H9 (cell line): Measurements from ENCODE around the gene CSMD2. TPM values are rescaled to one million over a fixed set of nuclear protein-coding genes. Genes with fewer than 3 reads are reported as not detected.

Experiments used
- DNase-seq: peaks from one replicate; pipeline ENCODE4 v3.0.0-alpha.2; 2017
- H2AFZ ChIP-seq: one replicate; pipeline ENCODE4 v1.6.1; 2013; ENCODE audit warnings: mild to moderate bottlenecking, low read length, control low read depth, moderate library complexity
- H2AK5ac ChIP-seq: 2 replicates; pipeline ENCODE4 v1.6.1; 2013; ENCODE audit warnings: low read length, control low read depth, mixed read lengths; ENCODE audit not compliant: insufficient read length
- H2BK120ac ChIP-seq: one replicate; pipeline ENCODE4 v1.6.1; 2013; ENCODE audit warnings: low read depth, mild to moderate bottlenecking, low read length, control low read depth, inconsistent platforms; ENCODE audit not compliant: poor library complexity, severe bottlenecking
- H2BK12ac ChIP-seq: 2 replicates; pipeline ENCODE4 v1.6.1; 2013; ENCODE audit warnings: low read length, control low read depth, mixed read lengths, low read depth; ENCODE audit not compliant: insufficient read length
- H2BK15ac ChIP-seq: 2 replicates; pipeline ENCODE4 v1.6.1; 2013; ENCODE audit warnings: low read depth, low read length, control low read depth
- H2BK20ac ChIP-seq: one replicate; pipeline ENCODE4 v1.6.1; 2013; ENCODE audit warnings: low read depth, mild to moderate bottlenecking, low read length, control low read depth, inconsistent platforms; ENCODE audit not compliant: poor library complexity, severe bottlenecking
- H2BK5ac ChIP-seq: 2 replicates; pipeline ENCODE4 v1.6.1; 2013; ENCODE audit warnings: low read length, control low read depth, mixed read lengths; ENCODE audit not compliant: insufficient read length
- H3K14ac ChIP-seq: 2 replicates; pipeline ENCODE4 v1.6.1; 2013; ENCODE audit warnings: low read length, control low read depth; ENCODE audit not compliant: insufficient read depth
- H3K18ac ChIP-seq: 2 replicates; pipeline ENCODE4 v1.6.1; 2013; ENCODE audit warnings: low read depth, mild to moderate bottlenecking, mixed read lengths, low read length, control low read depth; ENCODE audit not compliant: insufficient read length
- H3K23ac ChIP-seq: 2 replicates; pipeline ENCODE4 v1.6.1; 2013; ENCODE audit warnings: low read length, control low read depth, mixed read lengths, low read depth; ENCODE audit not compliant: insufficient read length
- H3K23me2 ChIP-seq: 2 replicates; pipeline ENCODE4 v1.6.1; 2013; ENCODE audit warnings: low read depth, mild to moderate bottlenecking, mixed read lengths, low read length, control low read depth; ENCODE audit not compliant: insufficient read length, poor library complexity, severe bottlenecking
- H3K27ac ChIP-seq: 2 replicates; pipeline ENCODE4 v1.5.1; 2013; ENCODE audit warnings: low read length, control low read depth, mixed read lengths, low read depth; ENCODE audit not compliant: insufficient read length
- H3K27me3 ChIP-seq: 2 replicates; pipeline ENCODE4 v1.6.1; 2013; ENCODE audit warnings: low read length, control low read depth, inconsistent platforms; ENCODE audit not compliant: insufficient read depth
- H3K4ac ChIP-seq: 2 replicates; pipeline ENCODE4 v1.6.1; 2013; ENCODE audit warnings: low read depth, mild to moderate bottlenecking, control low read depth, inconsistent platforms, low read length, moderate library complexity
- H3K4me1 ChIP-seq: 2 replicates; pipeline ENCODE4 v1.6.1; 2013; ENCODE audit warnings: low read length, control low read depth, inconsistent platforms; ENCODE audit not compliant: insufficient read depth
- H3K4me2 ChIP-seq: 2 replicates; pipeline ENCODE4 v1.6.1; 2013; ENCODE audit warnings: low read length, control low read depth, mixed read lengths; ENCODE audit not compliant: insufficient read length, insufficient read depth
- H3K56ac ChIP-seq: 2 replicates; pipeline ENCODE4 v1.6.1; 2013; ENCODE audit warnings: low read depth, mild to moderate bottlenecking, mixed read lengths, low read length, control low read depth; ENCODE audit not compliant: insufficient read length
- H3K79me1 ChIP-seq: 2 replicates; pipeline ENCODE4 v1.6.1; 2013; ENCODE audit warnings: low read depth, mild to moderate bottlenecking, moderate library complexity, low read length, control low read depth, inconsistent platforms; ENCODE audit not compliant: insufficient read depth, poor library complexity, severe bottlenecking
- H3K79me2 ChIP-seq: 2 replicates; pipeline ENCODE4 v1.6.1; 2013; ENCODE audit warnings: low read length, control low read depth, inconsistent platforms; ENCODE audit not compliant: insufficient read depth
- H3K9ac ChIP-seq: 2 replicates; pipeline ENCODE4 v1.6.1; 2013; ENCODE audit warnings: low read length, control low read depth, mixed read lengths; ENCODE audit not compliant: insufficient read length; ENCODE audit errors: extremely low read depth
- H3K9me3 ChIP-seq: one replicate; pipeline ENCODE4 v1.6.1; 2013; ENCODE audit warnings: low read depth, low read length, inconsistent platforms; ENCODE audit not compliant: control insufficient read depth
- H3T11ph ChIP-seq: one replicate; pipeline ENCODE4 v1.6.1; 2013; ENCODE audit warnings: mild to moderate bottlenecking, low read length, control low read depth, inconsistent platforms
- H4K20me1 ChIP-seq: one replicate; pipeline ENCODE4 v1.6.1; 2013; ENCODE audit not compliant: control insufficient read depth, insufficient read length, insufficient read depth
- H4K5ac ChIP-seq: 2 replicates; pipeline ENCODE4 v1.6.1; 2013; ENCODE audit warnings: low read depth, mild to moderate bottlenecking, mixed read lengths, low read length, control low read depth; ENCODE audit not compliant: insufficient read length
- H4K8ac ChIP-seq: replicated peaks from 2 replicates; pipeline ENCODE4 v1.6.1; 2013; ENCODE audit warnings: low read length, control low read depth, mixed read lengths, low read depth; ENCODE audit not compliant: insufficient read length
- H4K91ac ChIP-seq: 2 replicates; pipeline ENCODE4 v1.6.1; 2013; ENCODE audit warnings: low read depth, mild to moderate bottlenecking, moderate library complexity, mixed read lengths, low read length, control low read depth; ENCODE audit not compliant: insufficient read length
- H3K27ac Mint-ChIP-seq, 3 experiments: 2 replicates in 2 of 3; 3 replicates in 1 of 3; pipeline ENCODE4 v1.8.0; 2020 to 2021; ENCODE audit warnings: mixed read lengths in 3 of 3, mild to moderate bottlenecking in 1 of 3, moderate library complexity in 1 of 3
- H3K27me3 Mint-ChIP-seq: 2 replicates; pipeline ENCODE4 v1.8.0; 2021; ENCODE audit warnings: low read depth, mild to moderate bottlenecking, moderate library complexity, mixed read lengths
- H3K36me3 Mint-ChIP-seq, 3 experiments: 2 replicates in 2 of 3; 3 replicates in 1 of 3; pipeline ENCODE4 v1.8.0; 2020 to 2021; ENCODE audit warnings: low read depth in 3 of 3, mixed read lengths in 3 of 3; ENCODE audit not compliant: insufficient read depth in 1 of 3
- H3K4me1 Mint-ChIP-seq, 2 experiments: 2 replicates each; pipeline ENCODE4 v1.8.0; 2020; ENCODE audit warnings: mixed read lengths in 2 of 2
- H3K4me3 Mint-ChIP-seq, 2 experiments: 2 replicates in 1 of 2; 3 replicates in 1 of 2; pipeline ENCODE4 v1.8.0; 2020 to 2021; ENCODE audit warnings: mild to moderate bottlenecking in 2 of 2, mixed read lengths in 2 of 2, moderate library complexity in 1 of 2
- H3K9me3 Mint-ChIP-seq, 2 experiments: 2 replicates in 1 of 2; 3 replicates in 1 of 2; pipeline ENCODE4 v1.8.0; 2020; ENCODE audit warnings: mild to moderate bottlenecking in 2 of 2, mixed read lengths in 2 of 2, moderate library complexity in 1 of 2
- CTCF ChIP-seq: fragments of 200-600 bp; sonication (generic); conservative IDR thresholded peaks from 3 replicates; pipeline ENCODE4 v1.8.0; 2021; ENCODE audit warnings: antibody characterized with exemption, mild to moderate bottlenecking
- WGBS: extraction: QIAGEN DNeasy Blood & Tissue Kit; methylation state at CpG from one replicate; pipeline ENCODE4 v1.1.7; 2013; ENCODE audit warnings: missing lambda C conversion rate, low lambda C conversion rate, mixed read lengths; ENCODE audit not compliant: insufficient read length; ENCODE audit errors: extremely low coverage; 5-methylcytosine and 5-hydroxymethylcytosine counted together
- total RNA-seq: library from RNA; stranded (reverse); gene quantifications from 2 replicates; pipeline ENCODE4 v1.2.1, GENCODE V29; 2021

Gene CSMD2
- total RNA-seq, 1 experiment from 2014 or later: 6.4 TPM

- H3K79me1 ChIP-seq: no peaks in the 10 kb centered on the region
- no peak overlapping the region for H2AFZ ChIP-seq
- no peaks in the 10 kb centered on the region for H3K23me2 ChIP-seq
- Mint-ChIP-seq H3K36me3 (peaks cover 1 to 9% (median 5%) of the 10 kb centered on the region in 3 experiments; a peak in 2 of 7 replicates), H3K9me3 (no peaks in the 10 kb centered on the region), H3K4me3 (no peak overlapping the region), H3K4me1 (peaks cover 16 to 19% of the 10 kb centered on the region in 2 experiments), H3K27ac (no peak overlapping the region), H3K27me3 (peaks cover 5% of the 10 kb centered on the region; the same call in 1 of the 2 replicates)
- no peak overlapping the region for H3K18ac ChIP-seq
- no CpG with 5 or more reads among the region's 3 CpGs for WGBS
- H3K9me3 ChIP-seq: no peaks in the 10 kb centered on the region
- DNase-seq: no peak
- H4K8ac ChIP-seq: no peak overlapping the region
- H2BK15ac ChIP-seq: no peak overlapping the region
- no peaks in the 10 kb centered on the region for H3K79me2 ChIP-seq
- no peak overlapping the region for H3T11ph ChIP-seq
- no peaks in the 10 kb centered on the region for H3K27me3 ChIP-seq
- H2AK5ac ChIP-seq: no peak overlapping the region
- H2BK5ac ChIP-seq: no peak overlapping the region
- H3K4me2 ChIP-seq: no peak overlapping the region
- H2BK12ac ChIP-seq: no peak overlapping the region
- H3K23ac ChIP-seq: no peak overlapping the region
- H2BK120ac ChIP-seq: no peak overlapping the region
- H2BK20ac ChIP-seq: no peak overlapping the region
- H3K56ac ChIP-seq: no peak overlapping the region
- H3K14ac ChIP-seq: no peak overlapping the region
- H4K91ac ChIP-seq: no peak overlapping the region
- no peak overlapping the region for H3K4ac ChIP-seq
- no peak overlapping the region for H4K5ac ChIP-seq
- no peak for TF ChIP-seq CTCF
- H3K9ac ChIP-seq: no peak overlapping the region
- no peaks in the 10 kb centered on the region for H4K20me1 ChIP-seq
- no peak overlapping the region for H3K27ac ChIP-seq
- H3K4me1 ChIP-seq: no peaks in the 10 kb centered on the region
Observed at GRCh38 chr1:33573661-33574060, 591.4 kb downstream of the CSMD2 start.
